Measurements from ENCODE around the gene FARP1. TPM values are rescaled to one million over a fixed set of nuclear protein-coding genes. Genes with fewer than 3 reads are reported as not detected.
A peak's percentile ranks its signal among the peaks of the same experiment; 100 is the strongest.

FARP1 gene
- polyA plus RNA-seq, 2 of the 4 experiments (the other 2 are of a cell fraction) = 9.4 to 13.0 TPM

DNA sequence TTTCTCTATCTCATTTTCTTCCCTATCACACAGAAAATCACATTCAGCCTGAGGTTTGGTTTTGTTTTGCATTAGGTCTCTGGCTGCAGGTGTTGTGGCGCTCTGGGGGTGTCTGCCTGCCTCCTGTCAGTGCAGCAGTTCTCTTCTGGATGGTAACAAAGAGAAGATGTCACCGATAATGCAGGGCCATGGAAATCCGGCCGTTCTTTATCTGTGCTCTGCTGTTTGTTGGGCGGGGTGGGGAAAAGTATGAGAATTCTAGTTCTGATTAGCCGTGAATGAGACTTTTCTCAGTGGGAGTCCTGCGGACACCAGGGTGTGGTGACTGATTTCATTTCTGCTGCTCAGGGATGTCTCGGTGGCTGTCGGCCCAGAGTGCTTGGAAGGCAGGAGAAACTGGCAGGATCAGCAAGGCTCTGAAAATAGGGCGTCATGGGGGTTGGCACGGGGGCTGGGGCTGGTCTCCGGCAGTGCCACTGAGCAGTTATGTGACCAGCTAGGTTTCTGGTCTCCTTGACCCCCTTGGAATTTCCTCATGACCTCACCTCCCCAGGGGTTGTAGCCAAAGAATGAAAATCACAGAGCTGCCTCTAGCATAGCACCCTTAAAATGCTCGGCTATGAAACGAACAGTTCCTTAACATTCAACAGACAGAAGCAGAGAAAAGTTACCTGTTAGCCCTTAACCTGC lies 29.2 kb downstream of the FARP1 start:
- ATAC-seq (peak in 1 of 2 experiments; percentile 50; a peak in 3 of 6 replicates), FAIRE-seq (no peak), DNase-seq (ENCODE audit: low read depth in 1 of 2, low spot score in 1 of 2) (no peak)
- peak overlapping the region; percentile 1 to 73; a peak in 4 of 6 replicates for H3K27ac ChIP-seq
- WGBS (ENCODE audit: missing lambda C conversion rate) = 77% methylated on average over 14 of the region's 14 CpGs
- peak overlapping the region; percentile 65 for H3K4me2 ChIP-seq
- no peak for TF ChIP-seq FOSL2 (IDR thresholded peaks at IDR 0.05)
- TF ChIP-seq FOSL2 (CRISPR knock-in tag; IDR thresholded peaks at IDR 0.05) = no peak
- no peak for TF ChIP-seq FOSB (CRISPR knock-in tag; IDR thresholded peaks at IDR 0.05)
- TF ChIP-seq, protein P1, sequence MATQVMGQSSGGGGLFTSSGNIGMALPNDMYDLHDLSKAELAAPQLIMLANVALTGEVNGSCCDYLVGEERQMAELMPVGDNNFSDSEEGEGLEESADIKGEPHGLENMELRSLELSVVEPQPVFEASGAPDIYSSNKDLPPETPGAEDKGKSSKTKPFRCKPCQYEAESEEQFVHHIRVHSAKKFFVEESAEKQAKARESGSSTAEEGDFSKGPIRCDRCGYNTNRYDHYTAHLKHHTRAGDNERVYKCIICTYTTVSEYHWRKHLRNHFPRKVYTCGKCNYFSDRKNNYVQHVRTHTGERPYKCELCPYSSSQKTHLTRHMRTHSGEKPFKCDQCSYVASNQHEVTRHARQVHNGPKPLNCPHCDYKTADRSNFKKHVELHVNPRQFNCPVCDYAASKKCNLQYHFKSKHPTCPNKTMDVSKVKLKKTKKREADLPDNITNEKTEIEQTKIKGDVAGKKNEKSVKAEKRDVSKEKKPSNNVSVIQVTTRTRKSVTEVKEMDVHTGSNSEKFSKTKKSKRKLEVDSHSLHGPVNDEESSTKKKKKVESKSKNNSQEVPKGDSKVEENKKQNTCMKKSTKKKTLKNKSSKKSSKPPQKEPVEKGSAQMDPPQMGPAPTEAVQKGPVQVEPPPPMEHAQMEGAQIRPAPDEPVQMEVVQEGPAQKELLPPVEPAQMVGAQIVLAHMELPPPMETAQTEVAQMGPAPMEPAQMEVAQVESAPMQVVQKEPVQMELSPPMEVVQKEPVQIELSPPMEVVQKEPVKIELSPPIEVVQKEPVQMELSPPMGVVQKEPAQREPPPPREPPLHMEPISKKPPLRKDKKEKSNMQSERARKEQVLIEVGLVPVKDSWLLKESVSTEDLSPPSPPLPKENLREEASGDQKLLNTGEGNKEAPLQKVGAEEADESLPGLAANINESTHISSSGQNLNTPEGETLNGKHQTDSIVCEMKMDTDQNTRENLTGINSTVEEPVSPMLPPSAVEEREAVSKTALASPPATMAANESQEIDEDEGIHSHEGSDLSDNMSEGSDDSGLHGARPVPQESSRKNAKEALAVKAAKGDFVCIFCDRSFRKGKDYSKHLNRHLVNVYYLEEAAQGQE (IDR thresholded peaks at IDR 0.05) = no peak
- TF ChIP-seq FOXS1 (CRISPR knock-in tag; IDR thresholded peaks at IDR 0.05) = no peak
- TF ChIP-seq CBX2 (IDR thresholded peaks at IDR 0.05; ENCODE audit: borderline replicate concordance, low read depth) = no peak
- TF ChIP-seq ESRRA (IDR thresholded peaks at IDR 0.05; ENCODE audit: borderline replicate concordance, low read length) = no peak
- no peak for TF ChIP-seq POLR2AphosphoS2 (conservative IDR thresholded peaks at IDR 0.05; ENCODE audit: low read length)
- no peak for TF ChIP-seq EHMT2 (IDR thresholded peaks at IDR 0.05; ENCODE audit: low read depth)
- no peak for TF ChIP-seq EHF (CRISPR knock-in tag; IDR thresholded peaks at IDR 0.05)
- no peak for TF ChIP-seq ZFP36 (IDR thresholded peaks at IDR 0.05; ENCODE audit: borderline replicate concordance, partially characterized antibody)
- no peak for TF ChIP-seq RARB (CRISPR knock-in tag; IDR thresholded peaks at IDR 0.05)
- no peak for TF ChIP-seq MAFK (IDR thresholded peaks at IDR 0.05; ENCODE audit: partially characterized antibody)
- no peak for TF ChIP-seq SMC3 (IDR thresholded peaks at IDR 0.05)
- TF ChIP-seq EP300 (IDR thresholded peaks at IDR 0.05) = no peak
- TF ChIP-seq HOXA7 (CRISPR knock-in tag; IDR thresholded peaks at IDR 0.05) = no peak
- no peak for TF ChIP-seq RAD21 (conservative IDR thresholded peaks at IDR 0.05 in 1 of 2, IDR thresholded peaks at IDR 0.05 in 1 of 2)
- no peak for TF ChIP-seq HDAC2 (IDR thresholded peaks at IDR 0.05)
- TF ChIP-seq, protein P2, sequence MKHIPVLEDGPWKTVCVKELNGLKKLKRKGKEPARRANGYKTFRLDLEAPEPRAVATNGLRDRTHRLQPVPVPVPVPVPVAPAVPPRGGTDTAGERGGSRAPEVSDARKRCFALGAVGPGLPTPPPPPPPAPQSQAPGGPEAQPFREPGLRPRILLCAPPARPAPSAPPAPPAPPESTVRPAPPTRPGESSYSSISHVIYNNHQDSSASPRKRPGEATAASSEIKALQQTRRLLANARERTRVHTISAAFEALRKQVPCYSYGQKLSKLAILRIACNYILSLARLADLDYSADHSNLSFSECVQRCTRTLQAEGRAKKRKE (CRISPR knock-in tag; IDR thresholded peaks at IDR 0.05; ENCODE audit: low read depth) = no peak
- TF ChIP-seq KDM1A (IDR thresholded peaks at IDR 0.05; ENCODE audit: low read depth) = no peak
- no peak overlapping the region for H3K4me3 ChIP-seq
- ChIA-PET POLR2A (no interaction called here), CTCF (interaction anchor here (1.0 kb wide), 1 partner anchor 316 kb away, joined by 4 read pairs; no protein-coding TSS in a partner anchor)
- H3K9me3 ChIP-seq = no peaks in the 10 kb centered on the region
- peaks cover 23% of the 10 kb centered on the region for H3K4me1 ChIP-seq

DNA sequence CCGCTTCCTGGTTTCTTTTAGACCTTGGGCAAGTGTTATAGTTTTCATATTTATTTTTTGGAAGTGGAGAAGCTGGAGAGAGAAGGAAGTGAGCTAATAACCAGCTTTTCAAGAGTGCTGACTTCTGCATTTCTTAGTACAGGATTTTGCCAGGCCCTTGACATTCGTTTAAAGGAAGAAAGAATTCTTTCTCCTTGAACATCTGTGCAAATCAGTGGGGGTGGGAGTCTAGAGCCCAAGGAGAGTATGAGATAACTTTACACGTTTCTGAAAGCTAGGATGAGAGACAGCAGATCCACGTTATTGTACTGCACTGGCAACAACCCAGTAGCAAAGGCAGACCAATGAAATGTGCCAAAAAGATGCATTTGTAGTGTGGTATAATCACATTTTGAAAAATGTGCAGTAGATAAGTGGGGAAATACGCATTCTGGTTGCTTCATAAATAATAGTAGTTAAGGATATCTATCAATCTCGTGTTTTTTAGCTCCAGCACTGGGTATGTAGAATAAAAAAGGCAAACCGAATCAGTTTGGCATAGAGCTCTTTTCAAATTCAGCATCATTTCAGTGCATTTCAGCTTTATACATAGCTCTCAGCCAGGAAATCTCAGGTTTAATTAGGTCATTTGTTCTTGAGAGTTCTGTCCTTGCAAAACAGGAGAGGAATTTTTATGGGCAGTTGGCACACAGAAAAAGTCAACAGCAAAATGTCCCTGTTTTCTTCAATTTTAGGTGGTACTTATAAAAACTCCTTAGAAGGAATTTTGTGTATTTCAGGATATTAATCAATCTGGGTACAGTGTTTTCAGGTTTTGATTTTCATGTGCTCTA lies 29.9 kb downstream of the FARP1 start:
- no peak for FAIRE-seq
- peak in 1 of 2 experiments; percentile 20; a peak in 1 of 6 replicates for ATAC-seq
- no peaks in the 10 kb centered on the region for H3K9me3 ChIP-seq
- DNase-seq (ENCODE audit: low read depth in 1 of 2, low spot score in 1 of 2) = no peak
- no peak overlapping the region for H3K4me3 ChIP-seq
- H3K27ac ChIP-seq = peak overlapping the region; percentile 1 to 73; a peak in 5 of 6 replicates
- 71% methylated on average over 7 of the region's 7 CpGs for WGBS (ENCODE audit: missing lambda C conversion rate)
- ChIA-PET POLR2A (no interaction called here), CTCF (interaction anchor here (1.0 kb wide), 1 partner anchor 317 kb away, joined by 4 read pairs; no protein-coding TSS in a partner anchor)
- H3K4me2 ChIP-seq = peak overlapping the region; percentile 65
- peaks cover 23% of the 10 kb centered on the region for H3K4me1 ChIP-seq
- peak; percentile 53 for TF ChIP-seq MAFK (IDR thresholded peaks at IDR 0.05; ENCODE audit: partially characterized antibody)
- TF ChIP-seq, protein P3, sequence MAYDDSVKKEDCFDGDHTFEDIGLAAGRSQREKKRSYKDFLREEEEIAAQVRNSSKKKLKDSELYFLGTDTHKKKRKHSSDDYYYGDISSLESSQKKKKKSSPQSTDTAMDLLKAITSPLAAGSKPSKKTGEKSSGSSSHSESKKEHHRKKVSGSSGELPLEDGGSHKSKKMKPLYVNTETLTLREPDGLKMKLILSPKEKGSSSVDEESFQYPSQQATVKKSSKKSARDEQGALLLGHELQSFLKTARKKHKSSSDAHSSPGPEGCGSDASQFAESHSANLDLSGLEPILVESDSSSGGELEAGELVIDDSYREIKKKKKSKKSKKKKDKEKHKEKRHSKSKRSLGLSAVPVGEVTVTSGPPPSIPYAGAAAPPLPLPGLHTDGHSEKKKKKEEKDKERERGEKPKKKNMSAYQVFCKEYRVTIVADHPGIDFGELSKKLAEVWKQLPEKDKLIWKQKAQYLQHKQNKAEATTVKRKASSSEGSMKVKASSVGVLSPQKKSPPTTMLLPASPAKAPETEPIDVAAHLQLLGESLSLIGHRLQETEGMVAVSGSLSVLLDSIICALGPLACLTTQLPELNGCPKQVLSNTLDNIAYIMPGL (CRISPR knock-in tag; IDR thresholded peaks at IDR 0.05; ENCODE audit: borderline replicate concordance) = no peak

All from A549 (cell line).